Sciatic nerve (tissue), 2 donors: ENCODE results near the gene POU3F3. TPM values are rescaled to one million over a fixed set of nuclear protein-coding genes. Genes with fewer than 3 reads are reported as not detected.

Experiments
- ATAC-seq: fragments of 200-7000 bp; cut with Tn5 transposase; one replicate; pipeline ENCODE4 v1.9.1; 2020; ENCODE audit warnings: mild to moderate bottlenecking, moderate library complexity
- DNase-seq: peaks from one replicate; pipeline ENCODE4 v3.0.0-alpha.2; 2020; ENCODE audit warnings: low spot score
- intact Hi-C: fragments of 100-400 bp; cut with DNase I; formaldehyde crosslinking; loops from one replicate; pipeline ENCODE4 v1.14.2; 2022
- total RNA-seq: library from RNA; stranded (reverse); fragmentation: NEBNext Ultra II Directional; extraction: Animal tissue kit (Norgen Biotek cat#: 25700); gene quantifications from one replicate; pipeline ENCODE4 v1.2.1, GENCODE V29; 2021
- donor health status: DM: no; HTN: no; CAD: no.
- donor health status: DM: no; HTN: no; CAD: no.

POU3F3 gene
- total RNA-seq, 1 donor from 2014 or later, result not detected

- intact Hi-C loops, result no loop called here
Observed at GRCh38 chr2:104845946-104846785, 7.7 kb upstream of the POU3F3 start.

GRCh38 chr2:104846786-104847585 lies 6.9 kb upstream of the POU3F3 start:
- DNase-seq (no peak), ATAC-seq (no peak)
- intact Hi-C loops, result no loop called here

More at GRCh38 chr2:104845946-104846785, 7.7 kb upstream of the POU3F3 start:
- ATAC-seq (no peak), DNase-seq (no peak)

- ATAC-seq, result no peak
- no peak for DNase-seq
- intact Hi-C loops, result no loop called here
Observed at GRCh38 chr2:104847586-104848160, 6.2 kb upstream of the POU3F3 start.

- intact Hi-C loops, result no loop called here
- no peak for DNase-seq
Observed at GRCh38 chr2:104848526-104848925, 5.4 kb upstream of the POU3F3 start.

GRCh38 chr2:104849101-104849500 lies 4.8 kb upstream of the POU3F3 start:
- DNase-seq, result no peak
- intact Hi-C loops, result no loop called here
- ATAC-seq, result no peak

More at GRCh38 chr2:104848526-104848925, 5.4 kb upstream of the POU3F3 start:
- no peak for ATAC-seq

GRCh38 chr2:104849618-104850141 lies 4.2 kb upstream of the POU3F3 start:
- intact Hi-C loops, result no loop called here
- no peak for ATAC-seq

GRCh38 chr2:104850361-104851290 lies 3.3 kb upstream of the POU3F3 start:
- no peak for DNase-seq
- no peak for ATAC-seq
- intact Hi-C loops, result no loop called here

More at GRCh38 chr2:104849618-104850141, 4.2 kb upstream of the POU3F3 start:
- DNase-seq, result no peak

GRCh38 chr2:104851291-104852089 lies 2.4 kb upstream of the POU3F3 start:
- DNase-seq (no peak), ATAC-seq (no peak)
- intact Hi-C loops, result no loop called here

- ATAC-seq, result peak; percentile 34
Observed at GRCh38 chr2:104852090-104852666, 1.7 kb upstream of the POU3F3 start.

GRCh38 chr2:104854498-104855220 lies 744 bp downstream of the POU3F3 start:
- intact Hi-C loops, result no loop called here
- no peak for DNase-seq
- no peak for ATAC-seq

More at GRCh38 chr2:104852090-104852666, 1.7 kb upstream of the POU3F3 start:
- intact Hi-C loops, result no loop called here
- no peak for DNase-seq

GRCh38 chr2:104855221-104856085 lies 1.5 kb downstream of the POU3F3 start:
- DNase-seq (no peak), ATAC-seq (no peak)
- intact Hi-C loops, result no loop called here

GRCh38 chr2:104856086-104856972 lies 2.4 kb downstream of the POU3F3 start:
- intact Hi-C loops, result no loop called here
- DNase-seq (no peak), ATAC-seq (no peak)

GRCh38 chr2:104856973-104857261 lies 3.0 kb downstream of the POU3F3 start:
- ATAC-seq (no peak), DNase-seq (no peak)
- intact Hi-C loops, result no loop called here

GRCh38 chr2:104857262-104858005 lies 3.5 kb downstream of the POU3F3 start:
- DNase-seq (no peak), ATAC-seq (no peak)
- intact Hi-C loops, result no loop called here
